Tibial nerve (tissue), 3 donors: ENCODE measurements around the gene DSC2.
"Not testable (repeated sequence)": the region's sequence is repeated elsewhere in the genome, so short reads cannot be mapped to it uniquely, and the experiment has no call there.

ENCODE experiments used
- CTCF ChIP-seq, 5 experiments: fragments of 200-600 bp in 3 of 5; fragments of 450-650 bp in 2 of 5; sonication (generic) in 3 of 5; IDR thresholded peaks; one replicate each; pipeline ENCODE4 v1.5.1; 2016 to 2019; ENCODE audit warnings: antibody characterized with exemption in 5 of 5, mild to moderate bottlenecking in 3 of 5, moderate library complexity in 2 of 5
- POLR2A ChIP-seq, 2 donors: fragments of 450-650 bp; IDR thresholded peaks; one replicate each; pipeline ENCODE4 v1.6.1; 2017; ENCODE audit warnings: antibody characterized with exemption in 2 of 2, mild to moderate bottlenecking in 2 of 2, moderate library complexity in 2 of 2

- not testable (repeated sequence) for TF ChIP-seq CTCF, POLR2A (IDR thresholded peaks at IDR 0.05)
These were observed 90.8 kb downstream of the DSC2 start for GRCh38 chr18:31011455-31011854.
